ENCODE results near the gene LORICRIN.

DNA sequence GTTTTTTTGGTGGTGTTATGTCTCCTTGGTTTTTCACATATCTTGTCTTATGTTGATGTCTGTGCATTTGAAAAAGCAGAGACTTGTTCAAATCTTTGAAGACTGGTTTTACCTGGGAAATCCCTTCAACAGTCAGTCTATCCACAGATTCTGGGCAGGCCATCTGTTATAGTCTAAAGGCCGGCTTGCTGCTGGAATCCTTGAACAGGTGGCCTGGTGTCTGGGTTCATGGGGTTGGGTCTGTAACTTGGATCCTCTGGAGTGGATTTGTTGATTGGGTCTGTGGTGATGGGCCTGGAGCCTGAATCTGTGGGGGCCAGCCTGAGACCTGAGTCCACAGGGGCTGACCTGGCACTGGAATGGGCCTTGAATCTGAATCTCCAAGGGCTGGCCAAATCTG is 12.2 kb downstream of the LORICRIN start:
- TF ChIP-seq, protein P1, sequence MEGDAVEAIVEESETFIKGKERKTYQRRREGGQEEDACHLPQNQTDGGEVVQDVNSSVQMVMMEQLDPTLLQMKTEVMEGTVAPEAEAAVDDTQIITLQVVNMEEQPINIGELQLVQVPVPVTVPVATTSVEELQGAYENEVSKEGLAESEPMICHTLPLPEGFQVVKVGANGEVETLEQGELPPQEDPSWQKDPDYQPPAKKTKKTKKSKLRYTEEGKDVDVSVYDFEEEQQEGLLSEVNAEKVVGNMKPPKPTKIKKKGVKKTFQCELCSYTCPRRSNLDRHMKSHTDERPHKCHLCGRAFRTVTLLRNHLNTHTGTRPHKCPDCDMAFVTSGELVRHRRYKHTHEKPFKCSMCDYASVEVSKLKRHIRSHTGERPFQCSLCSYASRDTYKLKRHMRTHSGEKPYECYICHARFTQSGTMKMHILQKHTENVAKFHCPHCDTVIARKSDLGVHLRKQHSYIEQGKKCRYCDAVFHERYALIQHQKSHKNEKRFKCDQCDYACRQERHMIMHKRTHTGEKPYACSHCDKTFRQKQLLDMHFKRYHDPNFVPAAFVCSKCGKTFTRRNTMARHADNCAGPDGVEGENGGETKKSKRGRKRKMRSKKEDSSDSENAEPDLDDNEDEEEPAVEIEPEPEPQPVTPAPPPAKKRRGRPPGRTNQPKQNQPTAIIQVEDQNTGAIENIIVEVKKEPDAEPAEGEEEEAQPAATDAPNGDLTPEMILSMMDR (IDR thresholded peaks at IDR 0.05): no peak
- no peak for TF ChIP-seq POLR2A (IDR thresholded peaks at IDR 0.05)
- TF ChIP-seq POLR2AphosphoS5 (IDR thresholded peaks at IDR 0.05): no peak
- TF ChIP-seq EP300 (IDR thresholded peaks at IDR 0.05): no peak

Data from upper lobe of left lung (tissue), 4 donors.